ENCODE results near the gene MCTP1. TPM values are rescaled to one million over a fixed set of nuclear protein-coding genes. Genes with fewer than 3 reads are reported as not detected.

Gene MCTP1
- total RNA-seq, 1 donor from 2014 or later, result 3.7 TPM

DNA sequence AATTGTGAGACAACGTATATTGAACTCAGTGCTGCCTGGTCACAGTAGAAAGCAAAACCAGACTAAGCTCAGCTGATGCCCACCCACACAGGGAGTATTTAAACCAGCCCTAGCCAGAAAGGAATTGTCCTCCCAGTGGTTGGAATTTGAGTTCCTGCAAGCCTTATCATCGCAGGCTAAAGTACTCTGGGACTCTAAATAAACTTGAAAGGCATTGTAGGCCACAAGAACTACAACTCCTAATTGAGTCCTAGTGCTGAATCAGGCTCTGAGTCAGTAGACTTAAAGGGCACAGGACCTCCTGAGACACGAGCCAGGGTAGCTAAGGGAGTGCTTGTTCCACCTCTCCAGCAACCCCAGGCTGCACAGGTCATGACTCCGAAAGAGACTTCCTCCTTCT is 171.4 kb downstream of the MCTP1 start:
- H4K20me1 ChIP-seq (ENCODE audit: low read depth), result no peaks in the 10 kb centered on the region
- peak; percentile 45 for DNase-seq (ENCODE audit: low spot score)
- H3K4me3 ChIP-seq, result no peak overlapping the region
- no peaks in the 10 kb centered on the region for H3K27me3 ChIP-seq
- H3K4me1 ChIP-seq, result no peaks in the 10 kb centered on the region
- Mint-ChIP-seq H3K36me3 (no peaks in the 10 kb centered on the region), H3K27ac (no peak overlapping the region), H3K4me3 (no peak overlapping the region), H3K27me3 (ENCODE audit: insufficient read depth, low read depth) (no peaks in the 10 kb centered on the region), H3K4me1 (peaks cover 2% of the 10 kb centered on the region), H3K9me3 (peaks cover 12% of the 10 kb centered on the region)
- H3K27ac ChIP-seq, result no peak overlapping the region
- H3F3A ChIP-seq (ENCODE audit: low read depth), result no peaks in the 10 kb centered on the region
- H2AFZ ChIP-seq (replicated peaks), result no peak overlapping the region
- no peaks in the 10 kb centered on the region for H3K36me3 ChIP-seq
- H3K9me3 ChIP-seq (ENCODE audit: low read depth), result no peaks in the 10 kb centered on the region
- no peak overlapping the region for H3K4me2 ChIP-seq
- no peak overlapping the region for H3K9ac ChIP-seq
- TF ChIP-seq EZH2phosphoT487 (IDR thresholded peaks at IDR 0.05) (no peak), EZH2 (IDR thresholded peaks at IDR 0.05) (no peak)
- TF ChIP-seq, protein P1, sequence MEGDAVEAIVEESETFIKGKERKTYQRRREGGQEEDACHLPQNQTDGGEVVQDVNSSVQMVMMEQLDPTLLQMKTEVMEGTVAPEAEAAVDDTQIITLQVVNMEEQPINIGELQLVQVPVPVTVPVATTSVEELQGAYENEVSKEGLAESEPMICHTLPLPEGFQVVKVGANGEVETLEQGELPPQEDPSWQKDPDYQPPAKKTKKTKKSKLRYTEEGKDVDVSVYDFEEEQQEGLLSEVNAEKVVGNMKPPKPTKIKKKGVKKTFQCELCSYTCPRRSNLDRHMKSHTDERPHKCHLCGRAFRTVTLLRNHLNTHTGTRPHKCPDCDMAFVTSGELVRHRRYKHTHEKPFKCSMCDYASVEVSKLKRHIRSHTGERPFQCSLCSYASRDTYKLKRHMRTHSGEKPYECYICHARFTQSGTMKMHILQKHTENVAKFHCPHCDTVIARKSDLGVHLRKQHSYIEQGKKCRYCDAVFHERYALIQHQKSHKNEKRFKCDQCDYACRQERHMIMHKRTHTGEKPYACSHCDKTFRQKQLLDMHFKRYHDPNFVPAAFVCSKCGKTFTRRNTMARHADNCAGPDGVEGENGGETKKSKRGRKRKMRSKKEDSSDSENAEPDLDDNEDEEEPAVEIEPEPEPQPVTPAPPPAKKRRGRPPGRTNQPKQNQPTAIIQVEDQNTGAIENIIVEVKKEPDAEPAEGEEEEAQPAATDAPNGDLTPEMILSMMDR (IDR thresholded peaks at IDR 0.05), result no peak
- no peaks in the 10 kb centered on the region for H3K79me2 ChIP-seq (ENCODE audit: low read depth)

DNA sequence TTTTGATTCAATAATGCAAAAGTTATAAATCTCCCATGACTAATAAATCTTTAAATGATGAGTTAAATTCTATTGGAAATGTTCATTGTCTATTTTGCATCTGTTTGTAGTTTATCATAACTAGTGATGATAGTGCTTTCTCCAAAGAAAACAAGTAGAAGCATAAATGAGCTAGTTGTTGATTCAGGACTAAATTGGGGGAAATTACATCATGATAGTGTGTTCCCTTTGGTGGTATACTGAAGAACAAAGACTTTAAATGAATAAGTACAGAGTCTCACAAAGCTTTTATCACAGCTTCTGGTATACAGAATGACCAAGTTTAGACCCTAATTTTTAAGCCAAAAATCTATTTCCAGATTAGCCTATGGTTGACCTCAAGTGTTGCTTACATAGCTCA is 173.8 kb downstream of the MCTP1 start:
- Mint-ChIP-seq H3K4me3 (no peak overlapping the region), H3K27me3 (ENCODE audit: insufficient read depth, low read depth) (no peaks in the 10 kb centered on the region), H3K36me3 (no peaks in the 10 kb centered on the region), H3K9me3 (peaks cover 10% of the 10 kb centered on the region), H3K27ac (no peak overlapping the region), H3K4me1 (peaks cover 2% of the 10 kb centered on the region)
- Histone ChIP-seq H3K4me1 (no peaks in the 10 kb centered on the region), H3K9ac (no peak overlapping the region), H3K4me3 (no peak overlapping the region), H3F3A (ENCODE audit: low read depth) (no peaks in the 10 kb centered on the region), H3K79me2 (ENCODE audit: low read depth) (no peaks in the 10 kb centered on the region), H3K27ac (no peak overlapping the region), H4K20me1 (ENCODE audit: low read depth) (no peaks in the 10 kb centered on the region), H3K4me2 (no peak overlapping the region), H3K27me3 (no peaks in the 10 kb centered on the region), H2AFZ (replicated peaks) (no peak overlapping the region), H3K36me3 (no peaks in the 10 kb centered on the region), H3K9me3 (ENCODE audit: low read depth) (no peaks in the 10 kb centered on the region)
- TF ChIP-seq, protein P1 (IDR thresholded peaks at IDR 0.05), result no peak
- no peak for TF ChIP-seq EZH2phosphoT487 (IDR thresholded peaks at IDR 0.05)
- no peak for TF ChIP-seq EZH2 (IDR thresholded peaks at IDR 0.05)
- no peak for DNase-seq (ENCODE audit: low spot score)

DNA sequence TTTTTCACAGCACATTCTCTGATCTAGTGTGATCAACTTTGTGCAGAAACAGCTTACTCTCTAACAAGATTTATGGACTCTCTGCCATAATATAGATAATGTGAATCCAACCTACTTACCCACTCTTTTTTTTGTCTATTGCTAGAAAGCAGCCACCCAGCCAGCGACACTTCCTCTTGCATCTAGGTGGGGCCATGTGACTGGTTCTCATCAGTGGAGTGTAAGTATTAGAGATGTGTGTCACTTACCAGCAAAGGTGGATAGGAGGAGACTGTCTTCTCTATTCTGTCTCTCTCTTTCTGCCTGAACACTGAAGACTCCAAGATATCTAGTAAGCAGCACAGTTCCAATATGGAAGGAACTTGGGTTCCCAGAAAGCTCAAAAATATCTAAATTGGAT is 174.8 kb downstream of the MCTP1 start:
- Histone ChIP-seq H3K4me1 (no peaks in the 10 kb centered on the region), H3K27me3 (no peaks in the 10 kb centered on the region), H3K4me3 (no peak overlapping the region), H3K79me2 (ENCODE audit: low read depth) (no peaks in the 10 kb centered on the region), H3K9me3 (ENCODE audit: low read depth) (no peaks in the 10 kb centered on the region), H3K27ac (no peak overlapping the region), H3F3A (ENCODE audit: low read depth) (no peaks in the 10 kb centered on the region), H4K20me1 (ENCODE audit: low read depth) (no peaks in the 10 kb centered on the region), H2AFZ (replicated peaks) (no peak overlapping the region), H3K36me3 (no peaks in the 10 kb centered on the region), H3K9ac (no peak overlapping the region), H3K4me2 (no peak overlapping the region)
- Mint-ChIP-seq H3K27me3 (ENCODE audit: insufficient read depth, low read depth) (no peaks in the 10 kb centered on the region), H3K9me3 (peaks cover 2% of the 10 kb centered on the region), H3K36me3 (no peaks in the 10 kb centered on the region), H3K4me3 (no peak overlapping the region), H3K4me1 (peaks cover 2% of the 10 kb centered on the region), H3K27ac (no peak overlapping the region)
- DNase-seq (ENCODE audit: low spot score), result no peak
- TF ChIP-seq, protein P1 (IDR thresholded peaks at IDR 0.05), result no peak
- TF ChIP-seq EZH2 (IDR thresholded peaks at IDR 0.05) (no peak), EZH2phosphoT487 (IDR thresholded peaks at IDR 0.05) (no peak)

Data from neural progenitor cell (in vitro differentiated cells).